HEK293 (cell line): ENCODE data around the gene GM2A.

ENCODE experiments used
- MZF1 ChIP-seq: fragments of 450-650 bp; formaldehyde crosslinking; IDR thresholded peaks from 2 replicates; pipeline ENCODE4 v1.5.1; 2017; ENCODE audit warnings: missing biosample characterization, missing genetic modification characterization, borderline replicate concordance
- ZBTB17 ChIP-seq: fragments of 450-650 bp; formaldehyde crosslinking; IDR thresholded peaks from 2 replicates; pipeline ENCODE4 v1.5.1; 2016; ENCODE audit warnings: missing biosample characterization, missing genetic modification characterization
- ZFP37 ChIP-seq: fragments of 450-650 bp; formaldehyde crosslinking; IDR thresholded peaks from 2 replicates; pipeline ENCODE4 v1.5.1; 2016; ENCODE audit warnings: missing biosample characterization, missing genetic modification characterization
- ZNF146 ChIP-seq: fragments of 450-650 bp; formaldehyde crosslinking; IDR thresholded peaks from 2 replicates; pipeline ENCODE4 v1.5.1; 2016; ENCODE audit warnings: missing biosample characterization, missing genetic modification characterization
- ZNF24 ChIP-seq: fragments of 450-650 bp; formaldehyde crosslinking; IDR thresholded peaks from 2 replicates; pipeline ENCODE4 v1.5.1; 2016; ENCODE audit warnings: missing biosample characterization, missing genetic modification characterization
- ZNF37A ChIP-seq: fragments of 450-650 bp; IDR thresholded peaks from 2 replicates; pipeline ENCODE4 v1.5.1; 2018; ENCODE audit warnings: missing biosample characterization, missing genetic modification characterization
- ZNF558 ChIP-seq: fragments of 450-650 bp; formaldehyde crosslinking; IDR thresholded peaks from 2 replicates; pipeline ENCODE4 v1.5.1; 2016; ENCODE audit warnings: missing biosample characterization, missing genetic modification characterization
- ZNF596 ChIP-seq: fragments of 450-650 bp; IDR thresholded peaks from 2 replicates; pipeline ENCODE4 v1.5.0; 2018; ENCODE audit warnings: missing biosample characterization, mild to moderate bottlenecking, missing genetic modification characterization, moderate library complexity
- ZNF670 ChIP-seq: fragments of 450-650 bp; formaldehyde crosslinking; IDR thresholded peaks from 2 replicates; pipeline ENCODE4 v1.5.1; 2016; ENCODE audit warnings: missing biosample characterization, missing genetic modification characterization, low read depth
- ZNF768 ChIP-seq: fragments of 450-650 bp; formaldehyde crosslinking; IDR thresholded peaks from 2 replicates; pipeline ENCODE4 v1.5.1; 2018; ENCODE audit warnings: missing biosample characterization, mild to moderate bottlenecking, missing genetic modification characterization
- TF ChIP-seq, protein P1 (sequence below): fragments of 450-650 bp; IDR thresholded peaks from 2 replicates; pipeline ENCODE4 v1.5.1; 2018; ENCODE audit warnings: missing biosample characterization, missing genetic modification characterization
- TF ChIP-seq, protein P2 (sequence below): fragments of 450-650 bp; formaldehyde crosslinking; IDR thresholded peaks from 2 replicates; pipeline ENCODE4 v1.5.1; 2016; ENCODE audit warnings: missing biosample characterization, missing genetic modification characterization
- TF ChIP-seq, protein P3 (sequence below): fragments of 450-650 bp; formaldehyde crosslinking; IDR thresholded peaks from 2 replicates; pipeline ENCODE4 v1.5.1; 2016; ENCODE audit warnings: missing biosample characterization, missing genetic modification characterization
- TF ChIP-seq, protein P4 (sequence below): fragments of 450-650 bp; formaldehyde crosslinking; IDR thresholded peaks from 2 replicates; pipeline ENCODE4 v1.5.1; 2016; ENCODE audit warnings: missing biosample characterization, missing genetic modification characterization, low read depth

DNA sequence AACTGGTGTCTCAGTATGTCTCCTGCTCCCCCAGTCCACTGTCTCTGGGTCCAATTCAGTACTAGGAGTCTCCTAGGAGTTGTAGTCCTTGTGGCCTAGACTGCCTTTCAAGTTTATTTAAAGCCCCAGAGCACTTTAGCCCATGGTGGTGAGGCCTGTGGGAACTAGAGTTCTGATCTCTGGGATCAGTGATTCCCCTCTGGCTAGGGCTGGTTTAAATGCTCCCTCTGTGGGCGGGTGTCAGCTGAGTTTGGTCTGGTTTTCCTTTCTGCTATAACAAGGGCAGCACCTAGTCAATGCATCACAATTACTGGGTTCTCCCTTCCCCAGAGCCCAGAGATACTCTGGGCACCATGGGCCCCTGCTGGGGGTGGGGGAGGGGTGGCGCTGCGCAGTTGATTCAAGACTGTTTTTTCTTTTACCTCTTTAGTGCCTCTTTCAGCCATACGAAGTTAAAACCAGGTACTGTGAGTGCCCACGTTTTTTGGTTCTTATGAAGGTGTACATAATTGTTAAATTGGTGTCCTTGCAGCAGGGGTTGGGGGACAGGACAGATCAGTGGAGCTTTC lies 59.9 kb downstream of the GM2A start:
- TF ChIP-seq, protein P1, sequence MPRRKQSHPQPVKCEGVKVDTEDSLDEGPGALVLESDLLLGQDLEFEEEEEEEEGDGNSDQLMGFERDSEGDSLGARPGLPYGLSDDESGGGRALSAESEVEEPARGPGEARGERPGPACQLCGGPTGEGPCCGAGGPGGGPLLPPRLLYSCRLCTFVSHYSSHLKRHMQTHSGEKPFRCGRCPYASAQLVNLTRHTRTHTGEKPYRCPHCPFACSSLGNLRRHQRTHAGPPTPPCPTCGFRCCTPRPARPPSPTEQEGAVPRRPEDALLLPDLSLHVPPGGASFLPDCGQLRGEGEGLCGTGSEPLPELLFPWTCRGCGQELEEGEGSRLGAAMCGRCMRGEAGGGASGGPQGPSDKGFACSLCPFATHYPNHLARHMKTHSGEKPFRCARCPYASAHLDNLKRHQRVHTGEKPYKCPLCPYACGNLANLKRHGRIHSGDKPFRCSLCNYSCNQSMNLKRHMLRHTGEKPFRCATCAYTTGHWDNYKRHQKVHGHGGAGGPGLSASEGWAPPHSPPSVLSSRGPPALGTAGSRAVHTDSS (tag by site-specific recombination): no peak
- TF ChIP-seq ZNF768 (tag by site-specific recombination) (no peak), ZNF37A (tag by site-specific recombination) (no peak), MZF1 (tag by site-specific recombination) (no peak), ZNF670 (tag by site-specific recombination) (no peak), ZNF24 (tag by site-specific recombination) (no peak), ZNF558 (tag by site-specific recombination) (no peak), ZNF146 (tag by site-specific recombination) (no peak), ZNF596 (no peak), ZFP37 (no peak), ZBTB17 (tag by site-specific recombination) (no peak)
- TF ChIP-seq, protein P2, sequence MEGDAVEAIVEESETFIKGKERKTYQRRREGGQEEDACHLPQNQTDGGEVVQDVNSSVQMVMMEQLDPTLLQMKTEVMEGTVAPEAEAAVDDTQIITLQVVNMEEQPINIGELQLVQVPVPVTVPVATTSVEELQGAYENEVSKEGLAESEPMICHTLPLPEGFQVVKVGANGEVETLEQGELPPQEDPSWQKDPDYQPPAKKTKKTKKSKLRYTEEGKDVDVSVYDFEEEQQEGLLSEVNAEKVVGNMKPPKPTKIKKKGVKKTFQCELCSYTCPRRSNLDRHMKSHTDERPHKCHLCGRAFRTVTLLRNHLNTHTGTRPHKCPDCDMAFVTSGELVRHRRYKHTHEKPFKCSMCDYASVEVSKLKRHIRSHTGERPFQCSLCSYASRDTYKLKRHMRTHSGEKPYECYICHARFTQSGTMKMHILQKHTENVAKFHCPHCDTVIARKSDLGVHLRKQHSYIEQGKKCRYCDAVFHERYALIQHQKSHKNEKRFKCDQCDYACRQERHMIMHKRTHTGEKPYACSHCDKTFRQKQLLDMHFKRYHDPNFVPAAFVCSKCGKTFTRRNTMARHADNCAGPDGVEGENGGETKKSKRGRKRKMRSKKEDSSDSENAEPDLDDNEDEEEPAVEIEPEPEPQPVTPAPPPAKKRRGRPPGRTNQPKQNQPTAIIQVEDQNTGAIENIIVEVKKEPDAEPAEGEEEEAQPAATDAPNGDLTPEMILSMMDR (tag by site-specific recombination): no peak
- TF ChIP-seq, protein P3, sequence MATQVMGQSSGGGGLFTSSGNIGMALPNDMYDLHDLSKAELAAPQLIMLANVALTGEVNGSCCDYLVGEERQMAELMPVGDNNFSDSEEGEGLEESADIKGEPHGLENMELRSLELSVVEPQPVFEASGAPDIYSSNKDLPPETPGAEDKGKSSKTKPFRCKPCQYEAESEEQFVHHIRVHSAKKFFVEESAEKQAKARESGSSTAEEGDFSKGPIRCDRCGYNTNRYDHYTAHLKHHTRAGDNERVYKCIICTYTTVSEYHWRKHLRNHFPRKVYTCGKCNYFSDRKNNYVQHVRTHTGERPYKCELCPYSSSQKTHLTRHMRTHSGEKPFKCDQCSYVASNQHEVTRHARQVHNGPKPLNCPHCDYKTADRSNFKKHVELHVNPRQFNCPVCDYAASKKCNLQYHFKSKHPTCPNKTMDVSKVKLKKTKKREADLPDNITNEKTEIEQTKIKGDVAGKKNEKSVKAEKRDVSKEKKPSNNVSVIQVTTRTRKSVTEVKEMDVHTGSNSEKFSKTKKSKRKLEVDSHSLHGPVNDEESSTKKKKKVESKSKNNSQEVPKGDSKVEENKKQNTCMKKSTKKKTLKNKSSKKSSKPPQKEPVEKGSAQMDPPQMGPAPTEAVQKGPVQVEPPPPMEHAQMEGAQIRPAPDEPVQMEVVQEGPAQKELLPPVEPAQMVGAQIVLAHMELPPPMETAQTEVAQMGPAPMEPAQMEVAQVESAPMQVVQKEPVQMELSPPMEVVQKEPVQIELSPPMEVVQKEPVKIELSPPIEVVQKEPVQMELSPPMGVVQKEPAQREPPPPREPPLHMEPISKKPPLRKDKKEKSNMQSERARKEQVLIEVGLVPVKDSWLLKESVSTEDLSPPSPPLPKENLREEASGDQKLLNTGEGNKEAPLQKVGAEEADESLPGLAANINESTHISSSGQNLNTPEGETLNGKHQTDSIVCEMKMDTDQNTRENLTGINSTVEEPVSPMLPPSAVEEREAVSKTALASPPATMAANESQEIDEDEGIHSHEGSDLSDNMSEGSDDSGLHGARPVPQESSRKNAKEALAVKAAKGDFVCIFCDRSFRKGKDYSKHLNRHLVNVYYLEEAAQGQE (tag by site-specific recombination): no peak
- TF ChIP-seq, protein P4, sequence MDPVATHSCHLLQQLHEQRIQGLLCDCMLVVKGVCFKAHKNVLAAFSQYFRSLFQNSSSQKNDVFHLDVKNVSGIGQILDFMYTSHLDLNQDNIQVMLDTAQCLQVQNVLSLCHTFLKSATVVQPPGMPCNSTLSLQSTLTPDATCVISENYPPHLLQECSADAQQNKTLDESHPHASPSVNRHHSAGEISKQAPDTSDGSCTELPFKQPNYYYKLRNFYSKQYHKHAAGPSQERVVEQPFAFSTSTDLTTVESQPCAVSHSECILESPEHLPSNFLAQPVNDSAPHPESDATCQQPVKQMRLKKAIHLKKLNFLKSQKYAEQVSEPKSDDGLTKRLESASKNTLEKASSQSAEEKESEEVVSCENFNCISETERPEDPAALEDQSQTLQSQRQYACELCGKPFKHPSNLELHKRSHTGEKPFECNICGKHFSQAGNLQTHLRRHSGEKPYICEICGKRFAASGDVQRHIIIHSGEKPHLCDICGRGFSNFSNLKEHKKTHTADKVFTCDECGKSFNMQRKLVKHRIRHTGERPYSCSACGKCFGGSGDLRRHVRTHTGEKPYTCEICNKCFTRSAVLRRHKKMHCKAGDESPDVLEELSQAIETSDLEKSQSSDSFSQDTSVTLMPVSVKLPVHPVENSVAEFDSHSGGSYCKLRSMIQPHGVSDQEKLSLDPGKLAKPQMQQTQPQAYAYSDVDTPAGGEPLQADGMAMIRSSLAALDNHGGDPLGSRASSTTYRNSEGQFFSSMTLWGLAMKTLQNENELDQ (tag by site-specific recombination): no peak
